OCI-LY7 (cell line): ENCODE data around the gene SLC1A7. TPM values are rescaled to one million over a fixed set of nuclear protein-coding genes. Genes with fewer than 3 reads are reported as not detected.

ENCODE experiments used
- BruUV-seq: library from RNA; stranded (reverse); fragments of 400-500 nt; replicated peaks from 2 replicates; lab custom pipeline; 2021; lab: Mats Ljungman, UMichigan
- CTCF ChIA-PET: fragments of 300-600 bp; sonication (Branson Sonifier 250); formaldehyde crosslinking; loops from one replicate; lab custom pipeline; 2022; ENCODE audit warnings: antibody characterized with exemption; ENCODE audit not compliant: unreplicated experiment; lab: Charles Lee
- POLR2A ChIA-PET: fragments of 300-600 bp; sonication (Branson Sonifier 250); formaldehyde crosslinking; loops from one replicate; lab custom pipeline; 2022; ENCODE audit warnings: antibody characterized with exemption; lab: Charles Lee
- DNase-seq: peaks from one replicate; pipeline ENCODE4 v3.0.0-alpha.2; 2015; ENCODE audit warnings: low spot score
- H2AFZ ChIP-seq: fragments of 200-600 bp; sonication (generic), shearing (Covaris generic); 2 replicates; pipeline ENCODE4 v1.6.1; 2014; ENCODE audit warnings: mild to moderate bottlenecking, antibody characterized with exemption, low read length, moderate library complexity
- H3K27ac ChIP-seq: fragments of 200-600 bp; sonication (generic); 2 replicates; pipeline ENCODE4 v1.5.1; 2014; ENCODE audit warnings: mixed run types, low read depth, mild to moderate bottlenecking, moderate library complexity, low read length, inconsistent platforms; ENCODE audit not compliant: poor library complexity, severe bottlenecking
- H3K36me3 ChIP-seq: fragments of 200-600 bp; sonication (generic); 2 replicates; pipeline ENCODE4 v1.6.1; 2014; ENCODE audit warnings: mild to moderate bottlenecking, antibody characterized with exemption, low read length, moderate library complexity, mixed read lengths; ENCODE audit not compliant: insufficient read depth
- H3K4me1 ChIP-seq: fragments of 200-600 bp; sonication (generic); 2 replicates; pipeline ENCODE4 v1.5.1; 2014; ENCODE audit warnings: mild to moderate bottlenecking, low read length; ENCODE audit not compliant: insufficient read depth, poor library complexity, severe bottlenecking
- H3K4me2 ChIP-seq: fragments of 200-600 bp; sonication (generic); 2 replicates; pipeline ENCODE4 v1.6.1; 2014; ENCODE audit warnings: mild to moderate bottlenecking, low read length
- H3K4me3 ChIP-seq: fragments of 200-600 bp; sonication (generic); 2 replicates; pipeline ENCODE4 v1.5.1; 2014; ENCODE audit warnings: mild to moderate bottlenecking, low read depth, low read length; ENCODE audit not compliant: poor library complexity, severe bottlenecking
- H3K79me2 ChIP-seq: fragments of 200-600 bp; sonication (generic); 2 replicates; pipeline ENCODE4 v1.6.1; 2016; ENCODE audit warnings: low read depth, mild to moderate bottlenecking, low read length, moderate library complexity, mixed read lengths; ENCODE audit not compliant: insufficient read depth
- H3K9me2 ChIP-seq: fragments of 200-600 bp; sonication (generic); 2 replicates; pipeline ENCODE4 v1.6.1; 2016; ENCODE audit warnings: mild to moderate bottlenecking, low read length, mixed read lengths; ENCODE audit not compliant: insufficient read depth
- H3K9me3 ChIP-seq: fragments of 200-600 bp; sonication (generic); 2 replicates; pipeline ENCODE4 v1.6.1; 2014; ENCODE audit warnings: mild to moderate bottlenecking, mixed run types, low read length, mixed read lengths
- H4K20me1 ChIP-seq: fragments of 200-600 bp; sonication (generic); 2 replicates; pipeline ENCODE4 v1.6.1; 2014; ENCODE audit warnings: mild to moderate bottlenecking, antibody characterized with exemption, low read length, moderate library complexity, mixed read lengths; ENCODE audit not compliant: insufficient read depth
- EZH2phosphoT487 ChIP-seq: fragments of 200-600 bp; sonication (generic); IDR thresholded peaks from 2 replicates; pipeline ENCODE4 v1.6.1; 2018; ENCODE audit warnings: low read depth, borderline replicate concordance, mild to moderate bottlenecking, mixed run types, antibody characterized with exemption, low read length, moderate library complexity, mixed read lengths
- intact Hi-C: fragments of 100-400 bp; cut with micrococcal nuclease; formaldehyde crosslinking; loops from one replicate; pipeline ENCODE4 v1.10.0; 2022; ENCODE audit not compliant: unreplicated experiment
- total RNA-seq, 2 experiments: library from RNA; depleted of rRNA in 1 of 2; stranded (reverse); fragments of >200 nt in 1 of 2; shearing (Covaris generic) in 1 of 2; gene quantifications; 2 replicates each; pipeline ENCODE4 v1.2.3, GENCODE V29; 2014 to 2022
- TF ChIP-seq, protein P1 (sequence below): fragments of 200-600 bp; sonication (generic); conservative IDR thresholded peaks from 2 replicates; pipeline ENCODE4 v1.5.1; 2014; ENCODE audit warnings: mild to moderate bottlenecking, antibody characterized with exemption, low read length, moderate library complexity, mixed read lengths

SLC1A7 gene
- total RNA-seq, 2 experiments from 2014 or later = not detected

DNA sequence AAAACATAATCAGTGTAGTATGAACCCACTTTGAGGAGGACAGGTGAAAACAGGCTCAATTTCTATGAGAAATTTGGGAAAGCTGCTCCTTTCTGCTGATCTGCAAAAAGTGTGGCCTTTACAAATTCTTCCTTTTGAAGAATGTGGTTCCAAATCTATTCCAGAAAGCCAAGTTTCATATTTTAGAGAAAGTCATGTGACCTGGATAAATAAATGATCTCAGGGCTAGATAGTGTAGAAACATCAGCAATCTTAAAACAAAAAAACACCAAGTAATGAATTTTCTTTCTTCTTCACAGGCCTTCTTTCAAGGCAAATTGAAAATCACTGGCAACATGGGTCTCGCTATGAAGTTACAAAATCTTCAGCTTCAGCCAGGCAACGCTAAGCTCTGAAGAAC is 92.1 kb downstream of the SLC1A7 start:
- BruUV-seq = no TSS peak
- ChIA-PET CTCF (no interaction called here), POLR2A (no interaction called here)
- Histone ChIP-seq H4K20me1 (no peaks in the 10 kb centered on the region), H3K9me2 (no peaks in the 10 kb centered on the region), H2AFZ (no peak overlapping the region), H3K4me3 (no peak overlapping the region), H3K79me2 (no peaks in the 10 kb centered on the region), H3K27ac (no peak overlapping the region), H3K9me3 (no peaks in the 10 kb centered on the region), H3K4me2 (no peak overlapping the region), H3K4me1 (no peaks in the 10 kb centered on the region), H3K36me3 (peaks cover 5% of the 10 kb centered on the region; the same call in 1 of the 2 replicates)
- intact Hi-C loops = loop anchor here (10.0 kb wide), 1 partner anchor 146 kb away; no protein-coding TSS in a partner anchor
- TF ChIP-seq EZH2phosphoT487 = no peak
- TF ChIP-seq, protein P1, sequence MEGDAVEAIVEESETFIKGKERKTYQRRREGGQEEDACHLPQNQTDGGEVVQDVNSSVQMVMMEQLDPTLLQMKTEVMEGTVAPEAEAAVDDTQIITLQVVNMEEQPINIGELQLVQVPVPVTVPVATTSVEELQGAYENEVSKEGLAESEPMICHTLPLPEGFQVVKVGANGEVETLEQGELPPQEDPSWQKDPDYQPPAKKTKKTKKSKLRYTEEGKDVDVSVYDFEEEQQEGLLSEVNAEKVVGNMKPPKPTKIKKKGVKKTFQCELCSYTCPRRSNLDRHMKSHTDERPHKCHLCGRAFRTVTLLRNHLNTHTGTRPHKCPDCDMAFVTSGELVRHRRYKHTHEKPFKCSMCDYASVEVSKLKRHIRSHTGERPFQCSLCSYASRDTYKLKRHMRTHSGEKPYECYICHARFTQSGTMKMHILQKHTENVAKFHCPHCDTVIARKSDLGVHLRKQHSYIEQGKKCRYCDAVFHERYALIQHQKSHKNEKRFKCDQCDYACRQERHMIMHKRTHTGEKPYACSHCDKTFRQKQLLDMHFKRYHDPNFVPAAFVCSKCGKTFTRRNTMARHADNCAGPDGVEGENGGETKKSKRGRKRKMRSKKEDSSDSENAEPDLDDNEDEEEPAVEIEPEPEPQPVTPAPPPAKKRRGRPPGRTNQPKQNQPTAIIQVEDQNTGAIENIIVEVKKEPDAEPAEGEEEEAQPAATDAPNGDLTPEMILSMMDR = no peak
- DNase-seq = no peak

- Histone ChIP-seq H3K9me3 (no peaks in the 10 kb centered on the region), H3K4me1 (no peaks in the 10 kb centered on the region), H3K4me3 (no peak overlapping the region), H3K79me2 (no peaks in the 10 kb centered on the region), H3K36me3 (peaks cover 5% of the 10 kb centered on the region; the same call in 1 of the 2 replicates), H3K9me2 (no peaks in the 10 kb centered on the region), H3K4me2 (no peak overlapping the region), H2AFZ (no peak overlapping the region), H4K20me1 (no peaks in the 10 kb centered on the region), H3K27ac (no peak overlapping the region)
- POLR2A ChIA-PET = interaction anchor here (0.5 to 0.9 kb wide), 2 partner anchors 35 to 918 kb away, joined by 3 read pairs; no protein-coding TSS in a partner anchor
- CTCF ChIA-PET = no interaction called here
- BruUV-seq = no TSS peak
- TF ChIP-seq EZH2phosphoT487 = no peak
- TF ChIP-seq, protein P1 = no peak
- DNase-seq = no peak
- intact Hi-C loops = no loop called here
These were observed 92.9 kb downstream of the SLC1A7 start for GRCh38 chr1:53049574-53049967.

DNA sequence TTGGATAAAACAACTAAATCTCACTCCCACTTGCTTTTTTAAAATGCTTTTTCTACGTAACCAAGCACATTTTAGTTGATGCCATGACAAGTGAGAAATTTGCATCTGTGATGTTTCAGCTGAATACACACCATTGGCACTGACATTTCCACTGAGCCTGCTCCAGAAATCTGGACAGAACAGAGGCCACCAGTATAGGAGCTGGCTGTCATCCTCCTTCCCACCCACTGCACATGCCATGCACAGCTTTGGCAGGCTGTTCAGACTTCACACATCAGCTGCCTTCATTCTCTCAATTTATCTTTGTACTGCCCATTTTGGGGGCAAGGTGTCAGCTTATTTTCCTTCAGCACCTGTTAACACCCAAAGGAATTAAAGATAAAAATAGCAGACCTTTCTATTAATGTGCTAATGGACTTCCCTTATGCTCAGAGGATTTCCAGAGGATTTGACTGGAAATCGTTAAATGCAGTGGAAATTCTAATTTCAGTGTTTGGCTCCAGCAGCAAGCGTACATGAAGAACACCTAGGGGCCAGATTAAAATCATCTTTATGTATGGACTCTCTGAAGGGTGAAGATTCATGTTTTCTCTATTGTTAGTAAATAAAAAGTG is 93.4 kb downstream of the SLC1A7 start:
- no TSS peak for BruUV-seq
- TF ChIP-seq EZH2phosphoT487 = no peak
- TF ChIP-seq, protein P1 = no peak
- H3K4me1 ChIP-seq = no peaks in the 10 kb centered on the region
- CTCF ChIA-PET = no interaction called here
- H3K36me3 ChIP-seq = peaks cover 5% of the 10 kb centered on the region; the same call in 1 of the 2 replicates
- H3K9me3 ChIP-seq = no peaks in the 10 kb centered on the region
- H3K27ac ChIP-seq = no peak overlapping the region
- no peak overlapping the region for H2AFZ ChIP-seq
- intact Hi-C loops = no loop called here
- no peak overlapping the region for H3K4me2 ChIP-seq
- no peaks in the 10 kb centered on the region for H4K20me1 ChIP-seq
- POLR2A ChIA-PET = interaction anchor here (0.5 to 0.9 kb wide), 3 partner anchors 8 to 917 kb away, joined by 3 read pairs; no protein-coding TSS in a partner anchor
- no peak for DNase-seq
- H3K4me3 ChIP-seq = no peak overlapping the region
- H3K9me2 ChIP-seq = no peaks in the 10 kb centered on the region
- no peaks in the 10 kb centered on the region for H3K79me2 ChIP-seq
